Type B pancreatic cell (in vitro differentiated cells): ENCODE measurements around the gene DKKL1. TPM values are rescaled to one million over a fixed set of nuclear protein-coding genes. Genes with fewer than 3 reads are reported as not detected.
A peak's percentile ranks its signal among the peaks of the same experiment; 100 is the strongest.

Source experiments
- DNase-seq: peaks from one replicate; pipeline ENCODE4 v3.0.0; 2021; ENCODE audit warnings: mixed read lengths; ENCODE audit not compliant: unreplicated experiment; ENCODE audit errors: extremely low spot score
- H3K27ac Mint-ChIP-seq: 2 replicates; pipeline ENCODE4 v1.8.0; 2021; ENCODE audit warnings: mild to moderate bottlenecking, mixed read lengths
- H3K27me3 Mint-ChIP-seq: 2 replicates; pipeline ENCODE4 v1.8.0; 2021; ENCODE audit warnings: mixed read lengths
- H3K36me3 Mint-ChIP-seq: 2 replicates; pipeline ENCODE4 v1.8.0; 2021; ENCODE audit warnings: mixed read lengths
- H3K4me1 Mint-ChIP-seq: one replicate; pipeline ENCODE4 v1.8.0; 2021; ENCODE audit warnings: mixed read lengths; ENCODE audit not compliant: unreplicated experiment
- H3K4me3 Mint-ChIP-seq: 2 replicates; pipeline ENCODE4 v1.8.0; 2021; ENCODE audit warnings: mild to moderate bottlenecking, mixed read lengths
- H3K9me3 Mint-ChIP-seq: 2 replicates; pipeline ENCODE4 v1.8.0; 2021; ENCODE audit warnings: mixed read lengths
- total RNA-seq: library from RNA; stranded (reverse); gene quantifications from 2 replicates; pipeline ENCODE4 v1.2.1, GENCODE V29; 2021; ENCODE audit warnings: low replicate concordance
- TF ChIP-seq, protein P1 (sequence below): fragments of 200-600 bp; sonication (generic); conservative IDR thresholded peaks from 2 replicates; pipeline ENCODE4 v1.5.0; 2021; ENCODE audit warnings: antibody characterized with exemption, mild to moderate bottlenecking

The DKKL1 gene
- total RNA-seq, 1 donor from 2014 or later: 9.4 TPM

DNA sequence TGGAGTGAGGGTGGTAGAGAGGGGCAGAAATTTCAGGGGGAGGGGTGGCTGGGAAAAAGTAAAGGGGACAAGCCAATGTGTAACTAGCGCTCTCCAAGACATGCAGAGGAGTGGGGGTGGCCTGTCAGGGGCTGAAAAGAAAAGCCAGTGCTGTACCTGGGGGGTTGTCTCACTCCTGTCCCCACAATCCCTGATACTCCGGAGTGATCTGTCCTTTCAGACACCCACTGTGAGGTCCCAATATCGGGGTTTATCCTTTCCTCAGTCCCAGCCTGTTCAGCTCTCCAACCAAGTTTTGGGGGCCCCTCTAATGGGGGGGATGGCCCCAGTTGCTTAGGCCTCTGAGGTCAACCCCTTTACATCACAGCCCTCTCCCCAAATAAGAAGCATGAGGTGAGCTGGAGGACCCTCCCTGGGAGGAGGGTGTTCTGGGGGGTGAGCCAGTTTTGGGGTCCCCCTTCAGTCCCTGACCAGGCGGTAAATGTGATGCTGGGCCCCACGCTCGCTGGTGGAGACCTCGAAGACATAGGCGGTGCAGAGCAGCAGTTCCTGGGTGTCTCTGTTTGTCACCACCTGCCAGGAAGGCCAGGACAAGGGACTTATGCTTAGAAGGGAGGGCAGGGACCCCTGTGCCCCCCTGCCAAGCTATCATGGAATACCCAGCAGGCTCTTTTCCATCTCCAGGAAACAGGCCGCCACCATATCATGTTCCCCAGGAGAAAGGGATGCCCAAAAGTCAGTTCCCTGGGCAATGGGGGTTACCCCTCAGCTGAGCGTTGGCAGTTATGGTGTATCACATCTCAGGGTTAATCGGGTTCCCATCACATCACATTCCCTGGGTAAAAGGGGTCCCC, 22.6 kb upstream of the DKKL1 start:
- peaks cover 17% of the 10 kb centered on the region for H3K4me1 Mint-ChIP-seq
- H3K4me3 Mint-ChIP-seq: no peak overlapping the region
- TF ChIP-seq, protein P1, sequence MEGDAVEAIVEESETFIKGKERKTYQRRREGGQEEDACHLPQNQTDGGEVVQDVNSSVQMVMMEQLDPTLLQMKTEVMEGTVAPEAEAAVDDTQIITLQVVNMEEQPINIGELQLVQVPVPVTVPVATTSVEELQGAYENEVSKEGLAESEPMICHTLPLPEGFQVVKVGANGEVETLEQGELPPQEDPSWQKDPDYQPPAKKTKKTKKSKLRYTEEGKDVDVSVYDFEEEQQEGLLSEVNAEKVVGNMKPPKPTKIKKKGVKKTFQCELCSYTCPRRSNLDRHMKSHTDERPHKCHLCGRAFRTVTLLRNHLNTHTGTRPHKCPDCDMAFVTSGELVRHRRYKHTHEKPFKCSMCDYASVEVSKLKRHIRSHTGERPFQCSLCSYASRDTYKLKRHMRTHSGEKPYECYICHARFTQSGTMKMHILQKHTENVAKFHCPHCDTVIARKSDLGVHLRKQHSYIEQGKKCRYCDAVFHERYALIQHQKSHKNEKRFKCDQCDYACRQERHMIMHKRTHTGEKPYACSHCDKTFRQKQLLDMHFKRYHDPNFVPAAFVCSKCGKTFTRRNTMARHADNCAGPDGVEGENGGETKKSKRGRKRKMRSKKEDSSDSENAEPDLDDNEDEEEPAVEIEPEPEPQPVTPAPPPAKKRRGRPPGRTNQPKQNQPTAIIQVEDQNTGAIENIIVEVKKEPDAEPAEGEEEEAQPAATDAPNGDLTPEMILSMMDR: no peak

DNA sequence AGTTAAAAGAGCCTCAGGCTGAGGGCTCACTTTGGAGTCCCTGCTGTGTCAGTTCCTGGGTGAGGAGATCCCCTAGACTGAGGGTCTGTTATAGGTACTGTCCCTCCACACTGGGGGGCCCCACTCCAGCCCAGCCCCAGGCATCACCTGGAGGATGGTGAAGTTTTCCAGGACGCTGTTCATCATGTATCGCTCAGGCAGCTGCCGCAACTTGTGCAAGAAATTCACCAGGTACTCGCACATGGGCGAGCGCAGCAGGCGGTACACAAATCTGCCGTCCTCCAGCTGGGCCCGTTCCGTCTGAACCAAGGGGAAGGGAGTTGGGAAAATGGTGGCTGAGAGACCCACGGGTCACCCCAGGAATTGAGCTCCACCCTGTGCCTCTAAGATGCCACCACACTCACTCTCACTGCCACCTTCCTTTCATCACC, 21.4 kb upstream of the DKKL1 start:
- peaks cover 28% of the 10 kb centered on the region for H3K36me3 Mint-ChIP-seq
- TF ChIP-seq, protein P1: no peak
- H3K4me3 Mint-ChIP-seq: no peak overlapping the region
- H3K27ac Mint-ChIP-seq: peak overlapping the region; percentile 3
- H3K9me3 Mint-ChIP-seq: no peaks in the 10 kb centered on the region
- H3K27me3 Mint-ChIP-seq: peaks cover 10% of the 10 kb centered on the region
- no peak for DNase-seq
- peaks cover 17% of the 10 kb centered on the region for H3K4me1 Mint-ChIP-seq

More for the DNA sequence above, 22.6 kb upstream of the DKKL1 start:
- no peak for DNase-seq
- Mint-ChIP-seq H3K27ac (no peak overlapping the region), H3K27me3 (peaks cover 10% of the 10 kb centered on the region), H3K9me3 (no peaks in the 10 kb centered on the region), H3K36me3 (peaks cover 28% of the 10 kb centered on the region)

DNA sequence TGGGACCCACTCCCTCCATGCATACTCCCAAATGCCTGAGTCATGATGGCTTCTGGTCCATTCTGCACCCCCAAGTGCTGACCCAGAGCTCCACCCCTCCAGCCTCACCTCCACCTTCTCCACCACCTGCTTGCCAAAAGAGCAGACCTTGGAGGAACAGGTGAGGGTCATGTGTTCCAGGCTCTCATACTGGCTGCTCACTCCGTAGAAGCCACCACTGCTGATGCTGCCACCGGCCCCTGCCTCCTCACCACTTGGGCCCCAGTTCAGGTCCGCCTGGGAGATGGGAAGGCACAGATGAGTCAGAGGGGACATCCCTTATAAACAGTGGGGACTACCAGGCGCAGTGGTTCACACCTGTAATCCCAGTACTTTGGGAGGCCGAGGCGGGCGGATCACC, 20.6 kb upstream of the DKKL1 start:
- Mint-ChIP-seq H3K36me3 (peaks cover 35% of the 10 kb centered on the region), H3K9me3 (no peaks in the 10 kb centered on the region), H3K27ac (peak overlapping the region; percentile 3), H3K4me3 (no peak overlapping the region), H3K27me3 (peaks cover 9% of the 10 kb centered on the region), H3K4me1 (peaks cover 16% of the 10 kb centered on the region)
- TF ChIP-seq, protein P1: no peak
- no peak for DNase-seq

DNA sequence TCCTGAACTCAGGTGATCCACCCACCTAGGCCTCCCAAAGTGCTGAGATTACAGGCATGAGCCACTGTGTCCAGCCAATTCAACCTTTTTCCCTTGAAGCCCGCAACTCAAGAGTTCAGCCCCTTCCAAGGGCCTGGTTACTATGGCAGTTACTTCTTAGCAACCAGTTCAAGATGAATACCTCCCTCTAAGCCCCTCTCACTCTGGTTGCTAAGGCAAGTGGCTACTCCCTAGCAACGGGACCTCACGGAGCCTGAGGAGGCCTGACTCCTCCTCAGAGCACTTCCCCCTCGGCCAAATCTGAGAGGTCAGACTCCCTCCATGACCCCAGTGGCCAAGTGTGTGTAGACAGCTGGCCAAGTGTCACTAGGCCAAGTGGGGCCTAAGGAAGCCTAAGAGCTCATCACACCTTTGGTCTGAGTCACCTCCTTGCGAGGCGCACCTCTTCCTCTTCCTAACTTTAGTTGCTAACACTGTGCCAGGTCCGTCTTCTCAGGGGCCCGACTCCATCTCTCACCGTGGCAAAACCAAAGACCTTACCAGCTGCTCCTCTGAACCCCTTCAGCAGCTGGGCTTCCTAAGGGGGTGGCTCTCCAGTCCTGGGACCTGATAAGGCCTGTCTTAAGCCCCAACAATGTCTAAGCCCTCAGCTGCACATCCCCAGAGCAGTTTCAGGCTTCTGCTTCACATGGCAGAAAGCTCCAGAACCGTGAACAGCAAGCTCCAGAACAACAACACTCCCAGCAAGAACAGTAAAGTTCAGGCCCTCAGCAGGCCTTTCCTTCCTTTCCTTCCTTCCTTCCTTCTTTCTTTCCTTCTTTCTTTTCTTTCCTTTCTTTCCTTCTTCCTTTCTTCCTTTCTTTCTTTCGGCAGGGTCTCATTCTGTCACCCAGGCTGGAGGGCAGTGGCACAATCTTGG, 18.9 kb upstream of the DKKL1 start:
- no peak for DNase-seq
- no peak overlapping the region for H3K4me3 Mint-ChIP-seq
- H3K27ac Mint-ChIP-seq: no peak overlapping the region
- H3K4me1 Mint-ChIP-seq: peaks cover 7% of the 10 kb centered on the region
- H3K36me3 Mint-ChIP-seq: peaks cover 39% of the 10 kb centered on the region
- no peaks in the 10 kb centered on the region for H3K27me3 Mint-ChIP-seq
- H3K9me3 Mint-ChIP-seq: no peaks in the 10 kb centered on the region
- TF ChIP-seq, protein P1: no peak

DNA sequence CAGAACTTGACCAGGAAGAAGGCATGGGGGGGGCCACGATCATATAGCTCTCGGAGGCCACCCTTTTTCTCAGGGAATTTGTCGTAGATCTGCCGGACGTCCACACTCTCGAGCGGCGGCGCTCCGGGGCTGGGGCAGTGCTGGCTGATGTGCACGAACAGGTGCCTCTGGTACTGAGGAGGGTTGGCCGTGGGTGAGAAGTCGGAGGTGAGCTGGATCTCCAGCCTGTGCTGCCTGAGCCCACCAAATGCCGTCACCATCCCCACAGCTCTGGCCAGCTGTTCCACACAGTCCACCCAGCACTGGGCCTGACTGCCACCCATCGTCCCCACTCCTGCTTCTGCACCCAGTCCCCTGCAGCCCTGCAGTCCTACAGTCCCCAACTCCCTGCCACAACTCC, 16.5 kb upstream of the DKKL1 start:
- H3K27ac Mint-ChIP-seq: no peak overlapping the region
- no peak overlapping the region for H3K4me3 Mint-ChIP-seq
- TF ChIP-seq, protein P1: no peak

More for the DNA sequence above, 16.5 kb upstream of the DKKL1 start:
- Mint-ChIP-seq H3K9me3 (no peaks in the 10 kb centered on the region), H3K36me3 (peaks cover 42% of the 10 kb centered on the region), H3K27me3 (no peaks in the 10 kb centered on the region), H3K4me1 (no peaks in the 10 kb centered on the region)
- no peak for DNase-seq
